Panc1 (cell line): ENCODE data around the gene ATAD2B. TPM values are rescaled to one million over a fixed set of nuclear protein-coding genes. Genes with fewer than 3 reads are reported as not detected.

Experiments used
- ATAC-seq: fragments of 200-7000 bp; cut with Tn5 transposase; 2 replicates; pipeline ENCODE4 v1.9.1; 2020; ENCODE audit warnings: mild to moderate bottlenecking, moderate library complexity
- BruUV-seq: library from RNA; stranded (reverse); fragments of 400-500 nt; replicated peaks from 2 replicates; lab custom pipeline; 2021; lab: Mats Ljungman, UMichigan
- CTCF ChIA-PET: fragments of 300-600 bp; sonication (Branson Sonifier 250); formaldehyde crosslinking; loops from one replicate; lab custom pipeline; 2022; ENCODE audit warnings: antibody characterized with exemption; lab: Charles Lee
- POLR2A ChIA-PET: fragments of 300-600 bp; sonication (Branson Sonifier 250); formaldehyde crosslinking; loops from one replicate; lab custom pipeline; 2022; ENCODE audit warnings: antibody characterized with exemption; lab: Charles Lee
- DNase-seq: peaks from one replicate; pipeline ENCODE4 v3.0.0-alpha.2; 2010; ENCODE audit warnings: low read depth, low spot score
- H3K27ac ChIP-seq: 2 replicates; pipeline ENCODE4 v1.5.1; 2011; ENCODE audit warnings: mild to moderate bottlenecking, low read length, inconsistent platforms
- H3K27me3 ChIP-seq: fragments of 200-500 bp; sonication (Bioruptor generic); 2 replicates; pipeline ENCODE4 v1.6.0; 2014; ENCODE audit warnings: low read length, inconsistent platforms; ENCODE audit not compliant: control insufficient read depth, insufficient read depth
- H3K36me3 ChIP-seq: fragments of 200-500 bp; sonication (Bioruptor generic); 2 replicates; pipeline ENCODE4 v1.5.1; 2014; ENCODE audit warnings: inconsistent platforms, mild to moderate bottlenecking, low read length, moderate library complexity; ENCODE audit not compliant: control insufficient read depth, insufficient read depth
- H3K4me1 ChIP-seq: 2 replicates; pipeline ENCODE4 v1.5.1; 2011; ENCODE audit warnings: inconsistent platforms, mild to moderate bottlenecking, low read length, moderate library complexity; ENCODE audit not compliant: control insufficient read depth, insufficient read depth
- H3K4me3 ChIP-seq, 2 experiments: 2 replicates each; pipeline ENCODE4 v1.5.1; 2011 to 2012; ENCODE audit warnings: low read depth in 2 of 2, low read length in 2 of 2, mild to moderate bottlenecking in 2 of 2, inconsistent platforms in 1 of 2, moderate library complexity in 1 of 2
- H3K9me3 ChIP-seq: fragments of 200-500 bp; sonication (Bioruptor generic); 2 replicates; pipeline ENCODE4 v1.5.1; 2014; ENCODE audit warnings: low read depth, mild to moderate bottlenecking, inconsistent platforms, low read length, moderate library complexity; ENCODE audit not compliant: control insufficient read depth, insufficient read depth
- CTCF ChIP-seq: fragments of 450-650 bp; IDR thresholded peaks from 2 replicates; pipeline ENCODE4 v1.5.1; 2017; ENCODE audit warnings: mild to moderate bottlenecking
- POLR2AphosphoS5 ChIP-seq: IDR thresholded peaks from 2 replicates; pipeline ENCODE4 v1.6.1; 2012; ENCODE audit warnings: mild to moderate bottlenecking, low read depth, low read length, moderate library complexity
- REST ChIP-seq, 2 experiments: IDR thresholded peaks; 2 replicates each; pipeline ENCODE4 v1.6.1; 2011 to 2012; ENCODE audit warnings: low read depth in 2 of 2, control low read depth in 1 of 2, low read length in 1 of 2, mild to moderate bottlenecking in 1 of 2, moderate library complexity in 1 of 2; ENCODE audit not compliant: insufficient read depth in 1 of 2
- SIN3A ChIP-seq: IDR thresholded peaks from 2 replicates; pipeline ENCODE4 v1.6.1; 2012; ENCODE audit warnings: low read depth, mild to moderate bottlenecking, low read length, moderate library complexity, borderline replicate concordance; ENCODE audit not compliant: insufficient read depth
- TCF7L2 ChIP-seq: IDR thresholded peaks from 2 replicates; pipeline ENCODE4 v1.6.1; 2011; ENCODE audit warnings: mild to moderate bottlenecking, low read depth, low read length, inconsistent platforms
- in situ Hi-C: cut with HindIII; loops from 2 replicates; pipeline ENCODE4 v1.10.0; 2016; ENCODE audit warnings: low sequenced_read_pairs, low pct_unique_long_range_greater_than_20kb
- intact Hi-C: fragments of 100-400 bp; cut with micrococcal nuclease; formaldehyde crosslinking; loops from one replicate; pipeline ENCODE4 v1.10.0; 2022; ENCODE audit not compliant: unreplicated experiment
- total RNA-seq: library from RNA; stranded (reverse); gene quantifications from one replicate; pipeline ENCODE4 v1.2.1, GENCODE V29; 2021; ENCODE audit not compliant: unreplicated experiment

Gene ATAD2B
- total RNA-seq, 1 experiment from 2014 or later = 17.9 TPM

GRCh38 chr2:23711979-23712755 is 214.8 kb downstream of the ATAD2B start:
- no peak for DNase-seq
- H3K36me3 ChIP-seq = no peaks in the 10 kb centered on the region
- TF ChIP-seq TCF7L2 = no peak
- no peak for TF ChIP-seq SIN3A
- no peak for TF ChIP-seq POLR2AphosphoS5
- no peak for TF ChIP-seq CTCF
- TF ChIP-seq REST (IDR thresholded peaks at IDR 0.05; ENCODE audit: insufficient read depth in 1 of 2, low read depth in 2 of 2, low read length in 1 of 2) = no peak
- H3K27ac ChIP-seq = no peak overlapping the region
- no peak overlapping the region for H3K4me3 ChIP-seq
- ChIA-PET POLR2A (no interaction called here), CTCF (no interaction called here)
- in situ Hi-C loops = no loop called here
- no peak for ATAC-seq
- BruUV-seq = no TSS peak
- no peaks in the 10 kb centered on the region for H3K9me3 ChIP-seq
- no peaks in the 10 kb centered on the region for H3K27me3 ChIP-seq
- intact Hi-C loops = no loop called here
- H3K4me1 ChIP-seq = no peaks in the 10 kb centered on the region

GRCh38 chr2:23709311-23709710 is 217.6 kb downstream of the ATAD2B start:
- intact Hi-C loops (no loop called here), in situ Hi-C loops (no loop called here)
- POLR2A ChIA-PET = no interaction called here
- Histone ChIP-seq H3K36me3 (no peaks in the 10 kb centered on the region), H3K9me3 (no peaks in the 10 kb centered on the region), H3K27me3 (no peaks in the 10 kb centered on the region), H3K4me3 (no peak overlapping the region), H3K27ac (no peak overlapping the region), H3K4me1 (no peaks in the 10 kb centered on the region)
- no TSS peak for BruUV-seq
- no peak for ATAC-seq
- DNase-seq = no peak
- no peak for TF ChIP-seq REST (IDR thresholded peaks at IDR 0.05; ENCODE audit: insufficient read depth in 1 of 2, low read depth in 2 of 2, low read length in 1 of 2)
- no peak for TF ChIP-seq CTCF
- no peak for TF ChIP-seq TCF7L2
- no peak for TF ChIP-seq POLR2AphosphoS5
- TF ChIP-seq SIN3A = no peak
- CTCF ChIA-PET = no interaction called here
